GM18868 (cell line): Measurements from ENCODE around the gene ISYNA1.

Experiments
- ATAC-seq: cut with Tn5 transposase; IDR thresholded peaks from one replicate; pipeline ENCODE4 v1.9.1; 2021; ENCODE audit warnings: mild to moderate bottlenecking, moderate library complexity; ENCODE audit not compliant: unreplicated experiment

Gene ISYNA1

DNA sequence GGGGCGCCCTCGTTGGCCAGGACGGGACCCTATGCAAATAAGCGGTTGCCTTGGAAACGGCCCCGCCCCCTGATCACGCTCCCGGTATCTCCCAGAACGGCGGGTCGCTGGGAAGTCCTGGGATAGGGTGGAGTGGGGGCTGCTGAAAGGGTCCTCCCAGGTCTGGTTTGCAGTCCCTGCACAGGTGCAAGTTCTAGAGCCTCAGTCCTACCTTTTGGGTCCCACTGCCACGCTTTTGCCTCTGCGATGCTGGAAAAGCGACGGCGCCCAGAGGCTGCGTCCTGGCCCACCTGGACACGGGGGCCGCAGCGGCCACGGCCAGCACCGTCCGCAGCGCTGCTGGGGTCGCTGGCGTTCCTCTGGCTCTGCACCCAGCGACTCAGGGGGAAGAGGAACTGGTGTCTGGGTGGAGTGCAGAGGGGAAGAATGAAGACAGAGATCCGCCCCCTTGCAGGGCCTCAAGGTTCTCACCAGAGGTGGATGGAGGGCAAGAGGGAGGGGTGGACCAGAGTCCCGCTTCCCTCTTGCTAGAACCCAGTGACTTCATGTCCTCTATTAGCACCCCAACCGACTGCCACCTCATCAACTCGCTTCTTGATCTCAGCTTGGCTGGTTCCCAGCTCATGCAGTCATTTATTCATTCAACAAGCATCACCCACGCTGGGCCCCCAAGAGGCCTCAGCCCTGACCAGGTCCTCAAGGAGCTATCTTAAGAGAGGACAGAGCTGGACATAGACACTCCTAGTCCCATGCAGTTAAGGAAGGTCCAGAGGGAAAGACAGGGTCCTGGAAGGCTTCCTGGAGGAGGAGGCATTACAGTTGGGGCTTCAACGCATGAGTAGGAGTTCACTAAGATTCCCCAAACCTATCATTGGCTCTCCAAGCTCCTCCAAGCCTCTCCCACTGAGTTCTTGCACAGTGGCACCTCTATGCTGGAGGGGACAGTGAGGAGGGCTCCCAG lies 40.4 kb downstream of the ISYNA1 start, which contains the start of gene LRRC25:
TSS of gene LRRC25 (minus strand) at position 381 of the 961 bp plus-strand sequence. CDS start 659 bp downstream, outside the sequence.
- no peak for ATAC-seq

DNA sequence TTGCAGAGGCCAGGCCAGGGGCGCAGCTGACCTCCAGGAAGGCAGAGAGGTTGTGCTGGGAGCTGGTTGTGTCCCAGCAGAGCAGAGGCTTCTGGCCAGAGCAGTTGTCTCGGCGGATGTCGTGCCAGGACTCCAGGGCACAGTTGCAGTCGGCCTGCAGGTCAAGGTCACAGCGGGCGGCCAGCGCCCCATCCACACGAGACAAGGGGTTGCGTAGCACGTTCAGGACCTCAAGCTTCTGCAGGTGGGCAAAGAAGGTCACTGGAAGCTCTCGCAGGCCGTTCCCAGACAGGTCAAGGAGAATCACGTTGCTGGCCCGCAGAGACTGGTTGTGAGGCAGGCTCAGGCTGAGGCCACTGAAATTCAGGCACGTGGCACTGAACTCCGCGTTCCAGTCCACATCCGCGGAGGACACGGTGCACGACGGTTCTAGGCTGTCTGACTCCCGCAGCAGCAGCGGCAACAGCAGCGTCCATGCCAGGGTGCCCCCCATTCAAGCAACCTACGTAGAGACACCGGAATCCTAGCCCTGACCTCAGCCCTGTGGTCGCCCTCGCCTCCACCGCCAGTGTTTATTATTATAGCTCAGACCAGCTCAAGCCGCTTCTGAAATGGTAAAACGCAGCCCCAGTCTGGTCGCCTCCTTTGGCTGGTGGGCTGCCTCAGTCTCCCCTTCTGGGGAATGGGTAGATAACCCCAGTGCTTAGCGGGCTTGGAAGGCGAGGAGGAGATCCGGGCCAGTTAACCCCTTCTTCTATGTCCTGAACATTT lies 41.3 kb downstream of the ISYNA1 start:
- ATAC-seq = no peak

DNA sequence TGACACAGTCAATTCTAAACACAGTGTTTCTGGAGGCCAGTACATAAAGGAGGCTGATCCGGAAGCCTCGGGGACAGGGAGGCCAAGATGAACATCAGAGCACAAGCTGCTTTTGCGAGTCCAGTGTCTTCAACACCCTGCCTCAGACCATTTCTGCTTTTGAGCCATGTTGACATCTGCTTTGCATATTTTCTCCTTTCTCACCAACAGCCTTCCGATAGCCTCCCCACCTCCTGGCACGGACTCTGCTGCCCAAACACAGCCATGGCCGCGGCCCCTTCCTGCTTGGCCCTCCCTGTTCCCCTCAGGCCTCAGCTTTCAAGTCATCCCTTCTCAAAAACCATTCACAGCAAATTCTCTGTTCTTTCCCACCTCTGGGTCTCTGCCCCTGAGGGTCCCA lies 44.1 kb downstream of the ISYNA1 start:
- ATAC-seq = no peak

DNA sequence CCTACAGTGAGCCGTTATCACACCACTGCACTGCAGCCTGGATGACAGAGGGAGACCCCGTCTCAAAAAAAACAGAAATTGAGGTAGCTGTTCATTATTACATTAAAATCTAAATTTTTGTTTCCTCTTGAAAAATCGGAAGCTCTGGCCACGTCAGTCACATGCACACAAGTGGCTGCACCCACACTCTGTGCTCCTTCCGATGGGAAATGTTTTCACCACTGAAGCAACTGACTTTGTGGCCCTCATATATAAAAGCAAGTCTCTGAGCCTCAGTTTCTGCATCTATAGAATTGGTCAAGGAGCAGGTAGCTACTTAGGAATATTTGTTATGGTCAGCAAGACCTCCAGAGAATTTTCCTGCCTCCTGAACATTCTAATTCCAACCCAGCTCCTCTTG lies 45.0 kb downstream of the ISYNA1 start:
- no peak for ATAC-seq

DNA sequence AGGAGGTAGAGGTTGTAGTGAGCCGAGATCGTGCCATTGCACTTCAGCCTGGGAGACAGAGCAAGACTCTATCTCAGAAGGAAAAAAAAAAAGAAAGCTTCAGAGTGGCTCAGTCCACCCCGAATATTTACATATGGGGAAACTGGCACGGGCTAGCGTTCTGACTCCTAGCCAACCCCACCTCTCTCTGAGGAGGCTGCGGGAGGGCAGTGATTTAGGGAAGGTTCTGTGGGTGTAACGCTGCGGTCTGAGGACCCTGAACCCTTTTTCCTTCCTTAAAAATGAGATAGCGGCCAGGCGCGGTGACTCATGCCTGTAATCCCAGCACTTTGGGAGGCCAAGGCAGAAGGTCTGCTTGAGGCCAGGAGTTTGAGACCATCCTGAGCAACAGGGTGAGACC lies 45.5 kb downstream of the ISYNA1 start:
- ATAC-seq = no peak

DNA sequence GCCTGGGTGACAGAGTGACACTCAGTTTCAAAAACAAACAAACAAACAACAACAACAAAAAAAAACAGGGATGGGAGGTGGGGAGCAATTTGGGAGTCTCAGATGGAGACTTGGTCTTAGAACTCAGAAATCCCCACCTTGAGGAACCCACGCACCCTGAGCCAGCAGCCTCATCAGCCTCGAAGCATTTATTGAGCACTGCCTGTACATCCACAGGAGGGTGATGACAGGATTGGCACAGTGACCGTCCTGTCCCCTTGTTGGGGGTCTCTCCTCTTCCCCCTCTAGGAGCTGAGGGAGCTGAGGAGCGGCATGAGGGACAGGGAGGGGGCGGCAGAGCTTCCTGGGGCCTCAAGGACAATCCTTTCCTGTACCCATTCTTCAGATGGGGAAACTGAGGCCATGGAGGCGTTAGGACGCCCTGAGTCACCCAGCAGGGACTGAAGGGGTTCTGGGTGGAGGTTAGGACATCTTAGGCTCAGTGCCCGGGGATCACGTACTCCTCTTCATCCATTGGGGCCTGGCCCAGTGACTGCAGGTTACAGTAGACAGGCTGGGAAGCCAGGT lies 46.3 kb downstream of the ISYNA1 start:
- no peak for ATAC-seq

DNA sequence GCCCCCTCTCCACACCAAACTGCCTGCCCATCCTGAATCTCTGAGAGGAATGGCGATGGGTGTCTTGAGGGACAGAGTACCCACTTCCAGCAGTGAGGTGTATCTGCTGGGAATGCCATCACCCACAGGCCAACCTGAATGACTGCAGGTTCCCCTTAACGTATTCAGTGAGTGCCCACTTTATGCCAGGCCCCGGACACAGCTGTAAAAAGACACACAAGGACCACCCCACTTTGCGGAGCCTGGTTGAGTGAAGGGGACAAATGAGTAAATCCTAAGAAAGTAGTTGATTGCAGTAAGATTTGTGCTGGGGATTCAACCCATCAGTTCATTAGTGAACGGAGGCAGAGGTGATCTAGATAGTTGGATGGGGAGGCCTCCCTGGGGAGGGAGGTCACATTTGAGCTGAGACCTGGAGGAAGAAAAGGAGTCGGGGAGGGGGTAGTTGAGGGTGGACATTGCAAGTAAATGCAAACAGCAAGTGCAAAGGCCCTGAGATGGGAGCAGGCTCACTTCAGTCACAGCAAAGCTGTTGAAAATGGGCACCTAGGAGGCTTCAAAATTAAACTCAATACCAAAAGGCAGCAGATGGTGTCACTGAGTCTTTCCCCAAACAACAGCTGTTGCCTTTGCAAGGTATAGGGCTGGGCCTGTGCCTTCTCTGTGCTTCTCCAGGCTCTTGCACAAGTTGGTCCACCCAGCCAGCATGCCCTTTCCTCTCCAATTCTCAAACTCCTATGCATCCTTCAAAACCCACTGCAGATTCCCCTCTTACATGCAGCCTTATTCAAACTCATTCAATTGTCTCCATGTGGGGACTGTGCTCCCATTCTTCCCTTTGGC lies 47.6 kb downstream of the ISYNA1 start:
- no peak for ATAC-seq

DNA sequence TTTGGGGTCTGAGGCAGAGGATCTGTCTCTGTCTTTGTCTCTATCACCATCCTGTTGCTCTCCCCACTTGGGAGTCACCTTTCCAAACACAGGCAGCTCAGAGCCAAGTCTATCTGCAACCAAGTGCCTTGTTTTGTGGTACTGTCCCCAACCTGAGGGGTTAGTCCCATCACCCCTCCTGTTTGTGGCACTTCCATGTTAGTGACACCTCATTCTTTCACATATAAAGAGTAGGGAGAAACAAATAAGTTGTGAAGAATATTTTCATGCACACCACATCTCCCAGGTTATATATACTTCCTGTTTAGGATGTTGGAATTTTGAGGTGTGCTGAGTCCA lies 48.2 kb downstream of the ISYNA1 start:
- ATAC-seq = no peak

DNA sequence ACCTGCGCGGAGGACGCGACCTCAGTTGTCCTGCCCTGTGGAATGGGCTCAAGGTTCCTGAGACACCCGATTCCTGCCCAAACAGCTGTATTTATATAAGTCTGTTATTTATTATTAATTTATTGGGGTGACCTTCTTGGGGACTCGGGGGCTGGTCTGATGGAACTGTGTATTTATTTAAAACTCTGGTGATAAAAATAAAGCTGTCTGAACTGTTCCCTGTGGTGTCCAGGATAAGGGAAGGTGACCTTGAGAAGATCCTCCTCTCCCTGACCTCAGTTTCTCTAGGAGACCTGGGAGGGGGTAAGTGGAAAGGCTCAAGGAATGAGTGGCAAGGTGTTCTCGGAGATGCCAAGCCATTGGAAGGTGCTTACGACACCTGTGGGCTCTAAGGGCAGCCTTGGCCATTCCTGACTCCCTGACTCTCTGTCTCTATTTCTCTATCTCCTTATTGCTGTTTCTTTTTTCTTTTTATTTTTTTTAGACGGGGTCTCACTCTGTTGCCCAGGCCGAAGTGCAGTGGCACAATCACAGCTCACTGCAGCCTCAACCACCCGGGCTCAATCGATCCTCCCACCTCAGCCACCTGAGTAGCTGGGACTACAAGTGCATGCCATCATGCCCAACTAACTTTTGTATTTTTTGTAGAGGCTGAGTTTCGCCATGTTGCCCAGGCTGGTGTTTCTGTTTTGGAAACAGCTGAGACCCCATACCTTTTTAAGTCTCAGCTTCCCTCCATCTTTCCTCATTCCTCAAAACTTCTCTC lies 48.8 kb downstream of the ISYNA1 start:
- no peak for ATAC-seq

DNA sequence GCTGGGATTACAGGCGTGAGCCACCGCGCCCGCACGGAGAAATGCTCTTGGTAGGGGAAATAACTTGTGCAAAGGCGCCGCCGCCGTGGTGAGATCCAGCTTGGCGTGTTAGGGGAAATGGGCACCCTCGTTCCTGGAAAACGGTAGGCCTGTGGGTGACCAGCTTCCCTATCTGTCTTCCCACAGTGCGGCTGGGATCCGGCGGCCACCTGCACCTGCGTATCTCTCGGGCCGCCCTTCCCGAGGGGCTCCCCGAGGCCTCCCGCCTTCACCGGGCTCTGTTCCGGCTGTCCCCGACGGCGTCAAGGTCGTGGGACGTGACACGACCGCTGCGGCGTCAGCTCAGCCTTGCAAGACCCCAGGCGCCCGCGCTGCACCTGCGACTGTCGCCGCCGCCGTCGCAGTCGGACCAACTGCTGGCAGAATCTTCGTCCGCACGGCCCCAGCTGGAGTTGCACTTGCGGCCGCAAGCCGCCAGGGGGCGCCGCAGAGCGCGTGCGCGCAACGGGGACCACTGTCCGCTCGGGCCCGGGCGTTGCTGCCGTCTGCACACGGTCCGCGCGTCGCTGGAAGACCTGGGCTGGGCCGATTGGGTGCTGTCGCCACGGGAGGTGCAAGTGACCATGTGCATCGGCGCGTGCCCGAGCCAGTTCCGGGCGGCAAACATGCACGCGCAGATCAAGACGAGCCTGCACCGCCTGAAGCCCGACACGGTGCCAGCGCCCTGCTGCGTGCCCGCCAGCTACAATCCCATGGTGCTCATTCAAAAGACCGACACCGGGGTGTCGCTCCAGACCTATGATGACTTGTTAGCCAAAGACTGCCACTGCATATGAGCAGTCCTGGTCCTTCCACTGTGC lies 49.6 kb downstream of the ISYNA1 start:
- ATAC-seq = peak; percentile 69

DNA sequence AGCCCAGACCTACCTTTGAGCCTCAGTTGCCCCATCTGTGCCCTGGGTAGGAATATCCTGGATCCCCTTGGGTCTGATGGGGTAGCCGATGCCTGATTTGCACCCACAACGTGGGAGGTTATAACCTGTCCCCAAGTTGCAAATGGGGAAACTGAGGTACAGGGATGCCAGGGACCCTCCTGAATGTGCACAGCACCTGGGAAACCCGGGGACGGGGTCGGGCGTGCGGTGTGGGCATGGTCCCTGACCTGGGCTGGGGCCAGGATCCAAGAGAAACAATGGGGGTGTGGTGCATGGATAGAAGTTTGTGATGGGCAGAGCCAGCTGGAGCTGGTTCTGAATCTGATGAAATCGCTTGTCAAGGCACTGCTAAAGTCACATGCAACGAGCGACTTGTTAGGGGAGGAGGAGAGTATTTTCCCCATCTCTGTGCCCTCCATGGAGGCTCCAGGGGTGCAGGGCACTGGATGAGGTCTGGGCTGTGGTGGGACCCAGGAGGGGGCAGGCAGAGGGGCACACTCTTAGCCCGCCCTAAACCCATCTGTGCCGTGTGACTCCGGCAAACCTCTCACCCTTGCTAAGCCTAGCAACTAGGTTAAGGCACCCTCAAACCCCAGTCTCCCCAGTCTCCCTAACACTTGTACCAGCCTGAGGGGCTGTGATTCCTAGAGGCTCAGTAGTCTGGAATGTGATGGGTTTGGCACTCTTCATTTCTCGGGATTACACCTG lies 51.2 kb downstream of the ISYNA1 start:
- ATAC-seq = no peak

DNA sequence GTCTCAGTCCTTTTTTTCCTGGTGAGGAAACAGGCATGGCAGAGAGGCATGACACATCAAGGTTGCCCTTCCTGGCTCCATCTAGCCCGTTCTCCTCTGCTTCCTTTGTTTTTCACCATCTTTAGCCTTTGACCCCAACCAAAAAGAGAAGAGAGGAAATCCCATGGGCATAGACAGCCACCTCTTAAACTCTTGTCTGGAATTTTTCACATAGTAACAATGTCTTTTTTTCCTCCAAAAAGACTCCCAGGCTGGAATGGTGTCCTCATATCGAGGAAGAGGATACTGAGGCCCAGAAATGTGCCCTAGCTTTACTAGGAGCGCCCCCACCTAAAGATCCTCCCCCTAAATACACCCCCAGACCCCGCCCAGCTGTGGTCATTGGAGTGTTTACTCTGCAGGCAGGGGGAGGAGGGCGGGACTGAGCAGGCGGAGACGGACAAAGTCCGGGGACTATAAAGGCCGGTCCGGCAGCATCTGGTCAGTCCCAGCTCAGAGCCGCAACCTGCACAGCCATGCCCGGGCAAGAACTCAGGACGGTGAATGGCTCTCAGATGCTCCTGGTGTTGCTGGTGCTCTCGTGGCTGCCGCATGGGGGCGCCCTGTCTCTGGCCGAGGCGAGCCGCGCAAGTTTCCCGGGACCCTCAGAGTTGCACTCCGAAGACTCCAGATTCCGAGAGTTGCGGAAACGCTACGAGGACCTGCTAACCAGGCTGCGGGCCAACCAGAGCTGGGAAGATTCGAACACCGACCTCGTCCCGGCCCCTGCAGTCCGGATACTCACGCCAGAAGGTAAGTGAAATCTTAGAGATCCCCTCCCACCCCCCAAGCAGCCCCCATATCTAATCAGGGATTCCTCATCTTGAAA lies 52.0 kb downstream of the ISYNA1 start, which contains the start of gene GDF15:
TSS of gene GDF15 (plus strand) at position 484 of the 868 bp plus-strand sequence. CDS start at position 516, 32 bp downstream.
- no peak for ATAC-seq

DNA sequence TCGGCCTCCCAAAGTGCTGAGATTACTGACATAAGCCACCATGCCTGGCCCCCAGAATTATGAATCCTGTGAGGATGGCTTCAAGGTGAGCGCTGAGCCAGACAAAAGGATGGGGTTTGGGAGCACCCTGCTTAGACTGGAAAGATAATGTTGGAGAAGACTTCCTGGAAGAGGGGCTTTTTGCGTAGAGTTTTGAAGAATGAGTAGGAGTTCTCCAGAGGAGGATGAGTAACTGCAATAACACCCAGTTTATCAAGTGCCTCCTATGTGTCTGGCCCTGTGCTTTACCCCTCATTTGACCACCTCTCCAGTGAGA lies 52.6 kb downstream of the ISYNA1 start:
- no peak for ATAC-seq

DNA sequence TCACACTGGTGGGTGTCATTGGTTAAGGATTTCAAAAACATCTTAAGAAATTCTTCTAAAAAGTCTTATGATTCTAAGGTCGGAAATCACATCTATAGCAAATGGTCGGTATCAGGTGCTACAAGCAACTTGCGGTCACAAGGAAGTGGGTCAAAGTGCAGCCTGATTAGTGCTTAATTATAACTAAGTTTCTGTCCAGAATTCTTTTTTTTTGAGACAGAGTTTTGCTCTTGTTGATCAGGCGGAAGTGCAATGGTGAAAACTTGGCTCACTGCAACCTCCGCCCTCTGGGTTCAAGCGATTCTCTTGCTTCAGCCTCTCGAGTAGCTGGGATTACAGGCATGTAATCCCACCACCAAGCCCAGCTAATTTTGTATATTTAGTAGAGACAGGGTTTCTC lies 53.2 kb downstream of the ISYNA1 start:
- ATAC-seq = no peak
